Osteocyte (in vitro differentiated cells): ENCODE results near the gene NHERF1. TPM values are rescaled to one million over a fixed set of nuclear protein-coding genes. Genes with fewer than 3 reads are reported as not detected.

Source experiments
- DNase-seq: peaks from one replicate; pipeline ENCODE4 v3.0.0; 2021; ENCODE audit warnings: mixed read lengths; ENCODE audit not compliant: unreplicated experiment; ENCODE audit errors: extremely low spot score
- H3K27ac Mint-ChIP-seq: one replicate; pipeline ENCODE4 v1.8.0; 2021; ENCODE audit warnings: mild to moderate bottlenecking, mixed read lengths; ENCODE audit not compliant: unreplicated experiment
- H3K27me3 Mint-ChIP-seq: one replicate; pipeline ENCODE4 v1.8.0; 2021; ENCODE audit warnings: mixed read lengths; ENCODE audit not compliant: unreplicated experiment
- H3K36me3 Mint-ChIP-seq: one replicate; pipeline ENCODE4 v1.8.0; 2021; ENCODE audit warnings: mixed read lengths; ENCODE audit not compliant: unreplicated experiment
- H3K4me1 Mint-ChIP-seq: one replicate; pipeline ENCODE4 v1.8.0; 2021; ENCODE audit warnings: mixed read lengths; ENCODE audit not compliant: unreplicated experiment
- H3K4me3 Mint-ChIP-seq: one replicate; pipeline ENCODE4 v1.8.0; 2021; ENCODE audit warnings: mild to moderate bottlenecking, moderate library complexity, mixed read lengths; ENCODE audit not compliant: unreplicated experiment
- H3K9me3 Mint-ChIP-seq: one replicate; pipeline ENCODE4 v1.8.0; 2021; ENCODE audit warnings: mixed read lengths; ENCODE audit not compliant: unreplicated experiment
- total RNA-seq: library from RNA; stranded (reverse); gene quantifications from 2 replicates; pipeline ENCODE4 v1.2.1, GENCODE V29; 2021
- TF ChIP-seq, protein P1 (sequence below): fragments of 200-600 bp; sonication (generic); IDR thresholded peaks from 2 replicates; pipeline ENCODE4 v1.5.0; 2021; ENCODE audit warnings: antibody characterized with exemption, mild to moderate bottlenecking, moderate library complexity

Gene NHERF1
- total RNA-seq, 1 donor from 2014 or later: 117 TPM

DNA sequence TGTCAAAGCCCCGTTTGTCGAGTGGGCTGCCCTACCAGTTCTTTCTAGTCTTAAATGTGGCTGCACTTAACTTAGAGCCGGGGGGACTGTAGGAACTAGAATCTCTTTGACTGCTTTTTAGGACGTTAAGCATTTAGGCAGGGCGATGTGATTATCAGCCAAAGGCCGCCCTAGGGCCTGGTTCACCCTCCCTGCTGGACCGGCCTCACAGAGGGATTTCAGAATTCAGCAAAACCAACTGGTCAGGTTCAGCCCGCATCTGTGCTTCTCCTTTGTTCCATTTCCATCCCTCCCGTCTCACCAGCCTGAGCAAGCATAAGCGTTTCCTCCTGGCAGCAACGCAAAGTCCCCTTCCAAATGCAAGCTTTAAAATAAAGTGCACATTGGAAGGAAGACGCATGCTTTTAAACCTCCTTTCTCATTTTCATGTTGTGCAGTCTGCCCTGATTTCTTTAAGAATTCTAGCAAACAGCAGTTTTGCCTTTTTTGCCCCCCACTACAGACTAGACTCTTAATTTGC lies 44.2 kb downstream of the NHERF1 start:
- Mint-ChIP-seq H3K9me3 (no peaks in the 10 kb centered on the region), H3K27ac (no peak overlapping the region), H3K4me3 (no peak overlapping the region), H3K4me1 (peaks cover 15% of the 10 kb centered on the region), H3K36me3 (peaks cover 33% of the 10 kb centered on the region), H3K27me3 (no peaks in the 10 kb centered on the region)
- TF ChIP-seq, protein P1, sequence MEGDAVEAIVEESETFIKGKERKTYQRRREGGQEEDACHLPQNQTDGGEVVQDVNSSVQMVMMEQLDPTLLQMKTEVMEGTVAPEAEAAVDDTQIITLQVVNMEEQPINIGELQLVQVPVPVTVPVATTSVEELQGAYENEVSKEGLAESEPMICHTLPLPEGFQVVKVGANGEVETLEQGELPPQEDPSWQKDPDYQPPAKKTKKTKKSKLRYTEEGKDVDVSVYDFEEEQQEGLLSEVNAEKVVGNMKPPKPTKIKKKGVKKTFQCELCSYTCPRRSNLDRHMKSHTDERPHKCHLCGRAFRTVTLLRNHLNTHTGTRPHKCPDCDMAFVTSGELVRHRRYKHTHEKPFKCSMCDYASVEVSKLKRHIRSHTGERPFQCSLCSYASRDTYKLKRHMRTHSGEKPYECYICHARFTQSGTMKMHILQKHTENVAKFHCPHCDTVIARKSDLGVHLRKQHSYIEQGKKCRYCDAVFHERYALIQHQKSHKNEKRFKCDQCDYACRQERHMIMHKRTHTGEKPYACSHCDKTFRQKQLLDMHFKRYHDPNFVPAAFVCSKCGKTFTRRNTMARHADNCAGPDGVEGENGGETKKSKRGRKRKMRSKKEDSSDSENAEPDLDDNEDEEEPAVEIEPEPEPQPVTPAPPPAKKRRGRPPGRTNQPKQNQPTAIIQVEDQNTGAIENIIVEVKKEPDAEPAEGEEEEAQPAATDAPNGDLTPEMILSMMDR: no peak
- DNase-seq: no peak

DNA sequence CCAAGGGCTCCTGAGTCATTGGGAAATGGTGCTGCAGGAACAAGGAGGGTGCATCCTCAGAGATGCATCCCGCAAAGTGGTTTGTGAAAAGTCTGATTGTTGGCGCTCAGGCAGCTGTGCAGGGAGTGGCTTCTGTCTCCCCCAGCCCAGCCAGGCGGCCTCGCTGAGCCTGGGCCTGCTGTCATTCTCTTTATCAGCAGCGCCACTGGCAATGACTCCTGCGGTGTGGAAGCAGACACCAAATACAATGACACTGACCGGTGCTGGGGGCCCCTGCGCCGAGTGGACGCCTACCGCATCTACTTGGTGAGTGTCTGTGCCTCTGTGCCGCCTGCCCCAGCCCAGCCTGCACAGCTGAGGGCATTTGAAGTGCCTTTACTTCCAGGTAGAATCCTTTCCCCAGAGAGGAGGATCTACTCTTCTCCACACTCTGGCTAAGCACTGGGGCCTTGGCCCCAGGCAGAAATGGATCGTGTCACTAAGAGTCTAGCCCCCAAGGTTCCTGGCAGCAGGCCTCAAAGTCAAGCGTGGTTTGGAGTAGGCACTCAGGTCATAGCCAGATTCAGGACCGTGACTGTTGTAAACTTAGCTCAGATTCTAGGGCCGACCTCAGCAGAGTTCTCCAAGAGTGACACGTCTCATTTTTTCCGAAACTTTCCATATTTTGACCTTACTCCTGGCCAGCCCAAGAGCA lies 47.0 kb downstream of the NHERF1 start:
- TF ChIP-seq, protein P1: no peak
- Mint-ChIP-seq H3K9me3 (no peaks in the 10 kb centered on the region), H3K4me3 (no peak overlapping the region), H3K27me3 (no peaks in the 10 kb centered on the region), H3K27ac (no peak overlapping the region), H3K36me3 (peaks cover 32% of the 10 kb centered on the region), H3K4me1 (peaks cover 31% of the 10 kb centered on the region)
- DNase-seq: no peak

DNA sequence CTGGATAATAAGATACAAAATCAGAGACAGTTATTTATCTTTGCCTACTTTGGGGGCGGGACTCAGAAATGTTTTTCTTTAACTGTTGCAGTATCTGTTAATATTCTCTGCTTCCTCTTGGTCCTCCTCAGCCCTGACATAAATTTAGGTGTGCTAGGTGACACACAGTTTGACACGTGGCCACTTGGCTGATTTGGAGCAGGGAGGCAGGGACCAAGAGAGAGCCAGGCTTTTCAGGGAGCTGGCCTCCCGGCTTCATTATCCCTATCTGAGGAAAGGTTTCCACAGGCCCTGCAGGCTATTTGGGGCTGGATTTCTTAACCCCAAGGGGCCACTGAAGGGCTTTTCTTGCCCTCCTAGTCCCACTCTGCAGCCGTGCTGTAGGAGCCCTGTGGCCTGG lies 47.8 kb downstream of the NHERF1 start:
- peaks cover 31% of the 10 kb centered on the region for H3K4me1 Mint-ChIP-seq
- H3K27me3 Mint-ChIP-seq: no peaks in the 10 kb centered on the region
- DNase-seq: no peak
- H3K4me3 Mint-ChIP-seq: no peak overlapping the region
- peaks cover 31% of the 10 kb centered on the region for H3K36me3 Mint-ChIP-seq
- no peaks in the 10 kb centered on the region for H3K9me3 Mint-ChIP-seq
- no peak overlapping the region for H3K27ac Mint-ChIP-seq
- TF ChIP-seq, protein P1: no peak

DNA sequence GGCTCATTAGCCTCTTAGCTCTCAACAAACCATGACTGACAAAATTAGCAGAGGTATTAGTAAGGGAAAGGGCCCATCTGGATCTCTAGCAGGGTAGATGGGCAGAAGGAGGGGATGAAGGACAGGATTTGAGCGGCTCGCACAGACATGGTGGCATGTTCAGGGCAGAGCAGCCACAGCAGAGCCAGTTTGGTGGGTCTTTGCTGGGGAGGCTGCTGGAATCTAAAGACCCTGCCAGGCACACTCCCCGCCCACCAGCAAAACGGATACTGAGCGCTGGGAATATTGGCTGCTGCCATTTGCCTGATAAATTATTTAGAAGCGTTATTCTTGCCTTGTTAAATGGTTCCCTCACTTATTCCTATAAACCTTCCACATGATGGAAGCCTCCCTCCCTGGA lies 48.4 kb downstream of the NHERF1 start:
- peak overlapping the region; percentile 46 for H3K27ac Mint-ChIP-seq
- DNase-seq: no peak
- H3K27me3 Mint-ChIP-seq: no peaks in the 10 kb centered on the region
- no peak overlapping the region for H3K4me3 Mint-ChIP-seq
- TF ChIP-seq, protein P1: no peak
- H3K36me3 Mint-ChIP-seq: peaks cover 31% of the 10 kb centered on the region
- no peaks in the 10 kb centered on the region for H3K9me3 Mint-ChIP-seq
- peaks cover 28% of the 10 kb centered on the region for H3K4me1 Mint-ChIP-seq

DNA sequence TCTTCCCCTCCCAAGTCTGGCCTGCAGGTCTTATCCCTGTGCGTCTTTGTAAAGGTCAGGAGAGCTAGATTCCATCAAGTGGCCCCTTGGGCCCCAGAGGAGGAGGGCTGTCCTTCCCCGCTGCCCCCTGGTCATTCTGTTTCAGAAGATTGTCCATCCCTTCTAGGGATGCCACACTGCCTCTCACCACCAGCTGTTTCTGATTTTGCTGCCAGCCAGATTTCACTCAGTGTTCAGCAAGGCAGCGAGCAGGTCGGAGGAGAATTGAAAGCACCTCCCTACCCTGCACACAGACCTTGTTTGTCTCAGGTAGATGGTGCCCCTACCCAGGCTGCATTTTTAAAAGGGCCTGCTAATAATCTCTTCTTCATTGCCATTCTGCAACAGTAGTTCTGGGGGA lies 49.4 kb downstream of the NHERF1 start:
- Mint-ChIP-seq H3K4me1 (peaks cover 28% of the 10 kb centered on the region), H3K27me3 (no peaks in the 10 kb centered on the region), H3K4me3 (no peak overlapping the region), H3K27ac (peak overlapping the region; percentile 75), H3K36me3 (peaks cover 32% of the 10 kb centered on the region), H3K9me3 (no peaks in the 10 kb centered on the region)
- DNase-seq: no peak
- TF ChIP-seq, protein P1: no peak
